Stomach (tissue), 4 donors: ENCODE measurements around the gene CLSTN2.

Experiments
- CTCF ChIP-seq, 7 experiments: fragments of 450-650 bp in 4 of 7; fragments of 200-600 bp in 3 of 7; sonication (generic) in 3 of 7; IDR thresholded peaks; one replicate each; pipeline ENCODE4 v1.5.1; 2016 to 2019; ENCODE audit warnings: antibody characterized with exemption in 7 of 7, control low read depth in 2 of 7, mild to moderate bottlenecking in 1 of 7
- EP300 ChIP-seq: sonication (generic); formaldehyde crosslinking; IDR thresholded peaks from one replicate; pipeline ENCODE4 v1.6.1; 2017; ENCODE audit warnings: antibody characterized with exemption
- POLR2A ChIP-seq, 4 donors: fragments of 450-650 bp; IDR thresholded peaks; one replicate each; pipeline ENCODE4 v1.6.1; 2016; ENCODE audit warnings: antibody characterized with exemption in 4 of 4, control low read depth in 2 of 4, mild to moderate bottlenecking in 1 of 4, moderate library complexity in 1 of 4
- POLR2AphosphoS5 ChIP-seq, 3 donors: sonication (generic); formaldehyde crosslinking; IDR thresholded peaks; one replicate each; pipeline ENCODE4 v1.6.1; 2016; ENCODE audit warnings: antibody characterized with exemption in 3 of 3

GRCh38 chr3:139987908-139988307, 52.9 kb downstream of the CLSTN2 start:
- TF ChIP-seq POLR2A (IDR thresholded peaks at IDR 0.05) (no peak), CTCF (IDR thresholded peaks at IDR 0.05) (no peak), POLR2AphosphoS5 (IDR thresholded peaks at IDR 0.05) (no peak), EP300 (no peak)
